Right lobe of liver (tissue), 4 donors: ENCODE measurements around the gene TENT4B.

ENCODE experiments used
- POLR2A ChIP-seq: fragments of 450-650 bp; IDR thresholded peaks from one replicate; pipeline ENCODE4 v1.6.1; 2017; ENCODE audit warnings: antibody characterized with exemption, mild to moderate bottlenecking
- TF ChIP-seq, protein P1 (sequence below), 4 donors: fragments of 200-600 bp in 3 of 4; fragments of 450-650 bp in 1 of 4; IDR thresholded peaks; one replicate each; pipeline versions ENCODE4 v1.5.1 to v1.8.0; 2016 to 2022; ENCODE audit warnings: antibody characterized with exemption in 4 of 4, mild to moderate bottlenecking in 2 of 4
- donor health status: DM: no; HTN: no; CAD: no.
- donor health status: DM: no; HTN: no; CAD: no.
- donor health status: DM: no; HTN: yes; CAD: no.

DNA sequence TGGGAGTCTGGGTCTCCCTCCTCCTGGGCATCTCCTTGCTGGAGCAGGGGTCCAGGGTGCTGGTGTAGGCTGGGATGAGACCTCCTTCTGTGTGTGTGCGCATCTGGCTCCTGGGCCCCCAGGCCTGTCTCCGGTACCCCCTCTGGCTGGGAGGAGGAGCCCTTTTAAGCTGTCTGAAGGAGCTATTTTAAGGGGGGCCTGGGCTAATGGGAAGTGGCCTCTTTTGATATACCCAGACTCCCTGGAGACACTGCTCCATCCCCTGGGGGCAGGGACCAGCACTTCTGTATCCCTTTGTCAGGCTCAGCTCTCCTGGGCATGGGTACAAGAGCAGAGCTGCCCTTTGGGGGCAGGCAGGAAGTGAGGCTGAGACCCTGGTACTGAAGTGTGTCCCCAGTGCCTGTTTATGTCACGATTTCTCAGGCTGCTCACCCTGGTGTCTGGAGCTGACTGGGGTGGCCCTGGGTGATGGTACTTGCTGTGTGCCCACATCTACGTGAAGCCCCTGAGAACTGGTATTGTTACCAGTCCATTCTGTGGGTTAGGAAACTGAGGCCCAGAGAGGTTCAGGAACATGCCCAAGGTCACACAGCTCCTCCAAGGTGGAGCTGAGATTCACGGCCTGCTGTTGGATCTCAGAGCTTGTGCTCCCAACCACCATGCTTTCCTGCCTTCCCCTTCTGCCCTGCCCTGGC is 119.7 kb downstream of the TENT4B start:
- no peak for TF ChIP-seq POLR2A
- TF ChIP-seq, protein P1, sequence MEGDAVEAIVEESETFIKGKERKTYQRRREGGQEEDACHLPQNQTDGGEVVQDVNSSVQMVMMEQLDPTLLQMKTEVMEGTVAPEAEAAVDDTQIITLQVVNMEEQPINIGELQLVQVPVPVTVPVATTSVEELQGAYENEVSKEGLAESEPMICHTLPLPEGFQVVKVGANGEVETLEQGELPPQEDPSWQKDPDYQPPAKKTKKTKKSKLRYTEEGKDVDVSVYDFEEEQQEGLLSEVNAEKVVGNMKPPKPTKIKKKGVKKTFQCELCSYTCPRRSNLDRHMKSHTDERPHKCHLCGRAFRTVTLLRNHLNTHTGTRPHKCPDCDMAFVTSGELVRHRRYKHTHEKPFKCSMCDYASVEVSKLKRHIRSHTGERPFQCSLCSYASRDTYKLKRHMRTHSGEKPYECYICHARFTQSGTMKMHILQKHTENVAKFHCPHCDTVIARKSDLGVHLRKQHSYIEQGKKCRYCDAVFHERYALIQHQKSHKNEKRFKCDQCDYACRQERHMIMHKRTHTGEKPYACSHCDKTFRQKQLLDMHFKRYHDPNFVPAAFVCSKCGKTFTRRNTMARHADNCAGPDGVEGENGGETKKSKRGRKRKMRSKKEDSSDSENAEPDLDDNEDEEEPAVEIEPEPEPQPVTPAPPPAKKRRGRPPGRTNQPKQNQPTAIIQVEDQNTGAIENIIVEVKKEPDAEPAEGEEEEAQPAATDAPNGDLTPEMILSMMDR (IDR thresholded peaks at IDR 0.05) = no peak
